HG03039 (cell line): ENCODE results near the gene XPC.
"Not testable (repeated sequence)": the region's sequence is repeated elsewhere in the genome, so short reads cannot be mapped to it uniquely, and the experiment has no call there.

Experiments used
- ATAC-seq: cut with Tn5 transposase; IDR thresholded peaks from one replicate; pipeline ENCODE4 v1.9.1; 2021; ENCODE audit warnings: mild to moderate bottlenecking, moderate library complexity; ENCODE audit not compliant: unreplicated experiment

The XPC gene

DNA sequence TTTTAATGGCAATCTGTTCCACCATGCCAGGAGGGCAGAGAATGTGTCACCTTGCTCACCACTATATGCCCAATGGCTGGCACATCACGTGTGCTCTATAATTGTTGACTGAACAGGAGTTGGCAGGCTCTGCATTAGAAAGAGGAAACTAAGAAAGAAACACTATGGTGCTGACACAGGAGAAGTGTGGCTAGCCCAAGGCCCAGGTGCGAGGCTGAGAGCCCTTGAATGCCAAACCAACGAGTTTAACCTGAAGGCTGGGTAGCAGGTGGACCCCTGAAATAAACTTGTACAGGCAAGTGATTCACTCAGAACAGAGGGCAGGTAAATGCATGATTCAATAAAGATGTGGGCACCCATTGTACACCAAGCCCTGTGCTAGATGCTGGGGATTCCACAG, 56.1 kb downstream of the XPC start:
- no peak for ATAC-seq

DNA sequence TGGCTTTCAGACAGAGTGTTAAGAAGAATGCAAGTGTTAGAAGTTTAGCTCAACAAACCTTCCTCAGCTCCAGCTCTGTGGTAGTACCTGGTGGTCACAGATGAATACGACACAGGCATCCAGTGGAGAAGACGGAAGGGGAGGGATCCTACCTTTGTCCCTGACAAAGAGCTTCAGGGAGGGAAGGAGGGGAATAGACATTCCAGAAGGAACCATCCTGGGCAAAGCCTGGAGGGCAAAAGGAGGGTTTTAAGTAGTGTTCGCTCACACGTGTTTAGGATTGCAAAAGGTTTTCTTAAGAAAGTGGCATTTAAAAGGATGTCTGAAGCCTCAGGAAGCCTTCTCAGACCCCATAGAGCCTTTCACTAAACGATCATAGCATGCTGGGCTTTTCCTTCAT, 56.5 kb downstream of the XPC start:
- no peak for ATAC-seq

DNA sequence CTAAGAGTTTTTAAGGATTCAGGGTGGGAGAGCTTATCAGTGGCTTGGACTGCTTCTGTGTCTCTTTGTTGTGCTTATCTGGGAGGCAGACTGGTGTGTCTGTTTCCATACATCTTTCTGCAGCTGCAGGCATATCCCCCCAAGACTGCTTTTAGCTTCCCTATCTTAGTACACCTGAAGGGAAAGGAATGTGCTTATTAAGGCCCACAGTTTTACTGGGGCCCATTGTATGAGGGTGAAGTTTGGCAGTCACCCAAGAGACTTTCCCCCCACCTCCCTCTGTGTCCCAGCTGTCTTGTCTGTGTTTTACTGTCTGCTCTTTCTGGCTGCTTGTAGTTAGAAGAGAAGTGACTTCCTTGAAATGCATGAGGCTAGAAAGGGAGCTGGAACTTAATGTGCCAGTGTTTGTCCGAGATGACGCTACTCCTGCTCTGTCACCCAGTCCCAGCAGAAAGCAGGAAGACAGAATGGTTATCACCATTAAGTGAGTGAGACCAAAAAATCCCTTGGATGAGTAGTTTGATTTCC, 57.4 kb downstream of the XPC start:
- not testable (repeated sequence) for ATAC-seq

DNA sequence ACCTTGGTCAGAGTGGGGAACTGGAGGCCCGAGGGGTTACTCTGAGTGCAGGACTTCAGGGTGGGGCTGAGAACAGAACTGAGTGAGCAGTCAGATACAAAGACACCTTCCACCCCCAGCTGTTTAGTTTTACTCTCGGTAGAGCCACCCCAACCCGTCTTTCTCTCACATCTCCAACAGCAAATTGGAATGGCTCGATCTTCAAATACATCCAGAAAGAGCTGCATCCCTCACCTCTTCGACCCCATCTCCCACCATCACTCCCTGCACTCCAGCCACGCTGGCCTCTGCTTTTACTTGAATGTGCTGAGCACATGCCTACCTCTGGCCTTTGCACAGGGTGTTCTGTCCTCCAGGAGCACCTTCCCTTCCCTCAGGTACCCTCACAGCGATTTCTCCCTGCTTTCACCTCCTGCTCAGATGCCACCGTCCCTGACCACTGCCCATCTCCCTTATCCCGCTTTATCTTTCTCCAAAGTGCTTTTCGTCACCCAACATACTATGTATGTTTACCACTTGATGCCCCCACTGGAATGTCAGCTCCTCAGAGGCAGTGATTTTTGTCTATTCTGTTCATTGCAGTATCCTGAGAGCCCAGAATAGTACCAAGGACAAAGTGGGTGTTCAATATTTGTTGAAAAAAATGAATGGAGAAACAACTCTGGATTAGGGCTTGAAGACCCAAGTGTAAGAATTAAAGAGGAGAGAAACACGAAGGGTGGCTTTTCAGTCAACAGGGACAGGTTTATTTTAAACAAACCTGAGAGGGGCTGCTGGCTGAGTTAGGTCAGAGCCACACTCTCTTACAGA, 58.1 kb downstream of the XPC start:
- ATAC-seq, result no peak

DNA sequence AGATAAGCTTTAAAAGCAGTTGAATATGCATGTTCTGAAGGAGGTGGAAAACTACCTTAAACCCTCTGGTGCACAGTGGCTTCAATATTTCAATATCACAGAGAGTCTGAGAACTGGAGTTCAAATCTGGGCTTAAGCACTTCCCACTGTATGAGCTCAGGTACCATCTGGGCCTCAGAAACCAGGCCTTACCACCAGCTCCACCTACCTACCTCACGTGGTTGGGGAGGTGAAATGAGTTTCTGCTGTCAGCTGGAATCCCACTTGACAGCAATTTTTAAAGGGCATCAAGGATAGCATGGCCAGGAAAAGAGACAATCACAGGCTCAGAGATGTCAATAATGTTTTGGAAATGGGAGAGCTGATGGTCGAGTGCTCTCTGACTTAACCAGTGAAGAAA, 58.8 kb downstream of the XPC start:
- ATAC-seq, result no peak

DNA sequence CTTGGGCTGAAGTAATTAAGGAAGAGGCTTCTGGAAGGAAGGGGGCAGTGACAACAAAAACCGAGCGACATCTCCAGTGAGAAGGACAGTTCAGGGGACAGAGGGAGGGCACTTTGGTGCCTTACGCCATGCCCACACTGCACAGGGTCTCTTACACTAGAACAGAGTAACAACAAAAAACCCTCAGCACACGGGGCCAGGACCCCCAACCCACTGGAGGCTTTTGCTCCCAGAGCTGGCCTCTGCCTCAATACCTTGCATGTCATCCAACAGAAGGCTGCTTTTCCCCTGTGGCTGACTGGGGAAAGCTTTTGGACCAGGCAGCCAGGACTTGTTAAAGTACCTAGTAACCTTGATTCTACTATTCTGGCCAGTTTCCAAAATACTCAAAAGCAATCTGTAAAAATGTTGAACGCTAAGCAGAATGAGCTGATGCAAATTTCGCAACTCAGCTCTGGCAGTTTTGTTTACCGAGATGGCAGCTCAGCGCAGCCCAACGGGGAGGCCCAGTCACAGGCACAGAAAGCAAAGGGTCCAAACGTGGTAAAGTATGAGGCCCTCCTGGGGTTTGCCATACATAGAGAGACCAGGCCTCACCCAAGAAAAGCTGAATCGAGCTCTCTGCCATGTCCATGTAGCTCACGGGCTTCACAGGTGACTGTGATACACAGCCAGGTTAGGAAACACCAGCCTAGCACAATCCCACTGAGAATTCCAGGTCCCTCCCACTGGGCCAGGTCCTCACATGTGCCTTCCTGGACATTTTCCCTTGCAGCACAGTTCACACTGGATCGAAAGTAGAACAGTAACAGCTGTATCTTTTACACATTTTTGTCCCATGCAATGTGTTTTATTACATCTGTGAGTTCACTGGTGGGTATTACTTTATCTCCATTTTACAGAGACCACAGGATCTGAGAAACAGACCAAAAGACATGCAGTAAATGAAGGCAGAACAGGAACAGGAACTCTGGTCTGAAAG, 59.7 kb downstream of the XPC start:
- ATAC-seq, result no peak

DNA sequence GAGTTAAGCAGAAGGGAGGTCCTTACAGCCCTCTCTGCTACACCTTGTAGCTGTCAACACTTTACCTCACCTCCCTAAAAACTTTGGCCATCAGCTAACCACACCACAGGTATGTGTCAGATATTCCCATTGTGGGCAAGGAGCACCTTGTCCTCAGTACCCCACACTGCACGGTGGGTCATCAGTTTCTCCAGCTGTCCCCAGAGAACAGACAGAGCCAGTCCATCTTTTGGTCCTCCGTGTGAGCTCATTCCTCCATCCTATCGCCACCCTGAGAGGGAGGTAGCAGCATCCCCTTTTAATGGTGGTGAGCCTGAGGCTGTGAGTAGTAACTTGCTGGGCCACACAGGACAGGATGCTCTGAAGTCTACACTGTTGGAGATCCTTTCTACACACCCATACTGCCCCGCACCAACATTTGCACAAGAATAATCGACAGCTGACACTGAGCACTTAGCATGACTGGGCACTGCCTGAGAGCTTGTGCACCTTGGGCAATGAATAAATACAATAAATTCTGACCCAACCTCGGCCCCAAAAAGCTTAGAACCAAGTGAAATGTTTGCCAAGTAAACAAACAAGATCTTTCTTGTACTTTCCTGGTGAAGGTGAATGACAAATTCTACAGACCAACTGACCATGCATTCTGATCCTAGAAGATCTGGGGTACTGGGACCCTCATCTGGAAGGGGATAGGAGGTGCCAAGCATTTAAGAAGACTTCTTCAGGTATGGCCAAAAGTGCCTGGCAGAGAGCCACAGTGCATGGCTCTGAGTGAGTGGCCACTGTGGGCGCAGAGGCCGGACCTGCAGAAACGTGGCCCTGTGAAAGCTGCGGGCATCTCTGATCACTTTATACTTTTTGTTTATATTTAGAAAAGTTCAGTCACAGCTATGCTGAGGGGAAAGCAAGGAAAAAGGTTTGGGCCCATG, 60.7 kb downstream of the XPC start:
- no peak for ATAC-seq

DNA sequence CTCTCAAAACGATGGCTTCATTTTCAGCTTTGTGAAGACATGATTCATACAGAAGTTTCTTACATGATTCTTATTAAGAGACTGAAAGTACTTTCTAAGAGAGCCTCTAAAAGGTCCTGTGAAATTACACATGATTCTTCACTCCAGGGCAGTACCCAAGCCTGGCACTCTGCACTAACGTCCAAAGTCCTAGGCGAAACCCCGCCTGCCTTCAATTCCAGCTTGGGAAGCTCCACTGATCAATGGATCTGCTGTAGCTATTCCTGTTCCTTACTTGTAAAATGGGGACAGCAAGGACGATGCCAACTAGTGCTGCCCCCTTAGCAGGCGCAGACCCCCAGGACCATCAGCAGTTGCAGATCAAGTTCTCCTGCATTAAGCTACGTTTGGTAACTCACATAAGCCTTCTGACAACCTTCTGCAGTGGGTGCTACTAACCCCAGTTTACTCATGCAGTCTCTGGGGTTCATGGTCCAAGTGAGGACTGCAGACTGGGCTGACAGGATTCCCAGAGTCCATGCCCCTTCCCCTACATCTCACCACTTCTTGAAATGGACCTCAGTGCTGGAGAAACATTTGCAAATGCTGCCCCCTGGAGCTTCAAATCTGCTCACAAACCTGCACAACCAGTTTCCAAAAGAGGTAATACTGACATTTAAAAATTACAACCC, 64.3 kb downstream of the XPC start:
- no peak for ATAC-seq

DNA sequence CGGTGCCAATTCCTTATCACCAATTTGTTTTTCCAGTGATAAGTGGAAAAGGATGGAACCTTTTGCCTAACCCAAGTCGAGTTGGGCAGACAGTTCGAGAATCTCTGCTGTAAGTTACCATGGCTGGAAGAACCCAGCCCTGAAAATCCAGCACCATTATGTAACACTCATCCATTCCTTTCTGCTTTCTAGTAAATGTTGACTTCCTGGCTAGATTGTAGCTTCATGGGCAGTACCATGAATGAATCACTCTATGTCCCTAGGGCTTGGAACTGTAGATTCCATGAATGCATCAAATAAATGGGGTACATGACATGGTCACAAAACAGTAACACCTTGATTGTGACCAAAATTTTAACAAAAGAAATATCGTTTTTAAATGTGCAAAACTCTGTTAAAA, 67.7 kb downstream of the XPC start:
- ATAC-seq, result no peak

DNA sequence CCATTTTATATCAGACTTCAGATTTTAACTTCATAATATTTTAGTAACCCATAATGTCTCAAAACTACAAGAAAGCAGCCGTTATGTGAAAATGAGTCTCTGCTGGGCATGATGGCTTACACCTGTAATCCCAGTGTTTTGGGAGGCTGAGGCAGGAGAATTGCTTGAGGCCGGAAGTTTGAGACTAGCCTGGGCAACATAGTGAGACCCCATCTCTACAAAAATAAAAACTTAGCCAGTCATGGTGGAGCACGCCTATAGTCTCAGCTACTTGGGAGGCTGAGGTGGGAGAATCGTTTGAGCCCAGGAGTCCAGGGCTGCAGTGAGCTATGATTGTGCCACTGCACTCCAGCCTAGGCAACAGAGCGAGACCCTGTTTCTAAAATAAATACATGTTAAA, 68.6 kb downstream of the XPC start:
- ATAC-seq, result not testable (repeated sequence)

DNA sequence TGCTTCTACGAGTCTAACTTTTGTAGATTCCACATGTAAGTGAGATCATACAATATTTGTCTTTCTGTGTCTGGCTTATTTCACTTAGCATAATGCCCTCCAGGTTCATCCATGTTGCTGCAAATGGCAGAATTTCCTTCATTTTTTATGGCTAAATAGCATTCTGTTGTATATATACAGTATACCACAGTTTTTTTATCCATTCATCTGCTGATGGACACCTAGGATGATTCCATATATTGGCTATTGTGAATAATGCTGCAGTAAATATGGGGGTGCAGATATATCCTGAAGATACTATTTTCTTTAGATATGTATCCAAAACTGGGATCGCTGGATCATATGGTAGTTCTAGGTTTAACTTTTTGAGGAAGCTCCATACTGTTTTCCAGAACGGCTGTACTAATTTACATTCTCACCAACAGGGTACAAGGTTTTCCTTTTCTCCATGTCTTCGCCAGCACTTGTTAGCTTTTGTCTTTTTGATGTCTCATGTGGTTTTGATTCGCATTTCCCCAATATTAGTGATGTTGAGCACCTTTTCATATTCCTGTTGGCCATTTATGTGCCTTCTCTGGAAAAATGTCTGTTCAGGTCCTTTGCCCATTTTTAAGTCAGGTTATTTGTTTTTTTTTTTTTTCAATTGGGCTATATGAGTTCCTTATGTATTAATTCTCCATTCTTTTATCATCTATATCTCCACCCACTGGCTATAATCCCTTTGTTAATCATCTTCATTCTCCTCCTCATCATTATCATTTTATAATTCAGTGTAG, 80.6 kb downstream of the XPC start:
- ATAC-seq, result no peak

DNA sequence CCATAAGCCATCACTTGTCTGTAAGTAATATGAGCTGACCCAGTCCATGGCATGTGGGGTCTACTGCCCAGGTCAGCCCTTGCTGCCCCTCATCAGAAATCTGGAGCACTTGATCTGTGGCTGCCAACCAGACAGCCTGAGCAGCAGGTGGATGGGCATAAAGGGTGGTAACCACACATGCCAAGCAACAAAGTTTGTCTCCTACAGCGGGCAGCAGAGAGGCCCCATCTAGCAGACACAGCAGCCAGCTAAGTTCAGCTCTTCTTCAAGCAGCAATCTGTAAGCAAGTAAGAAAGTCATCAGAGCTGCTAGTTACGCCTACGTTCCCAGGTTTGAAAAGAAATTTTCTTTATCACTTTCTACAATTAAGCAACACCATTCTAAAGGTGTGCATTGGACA, 81.7 kb downstream of the XPC start:
- ATAC-seq, result no peak
